ENCODE data around the gene TACC2.

The TACC2 gene

DNA sequence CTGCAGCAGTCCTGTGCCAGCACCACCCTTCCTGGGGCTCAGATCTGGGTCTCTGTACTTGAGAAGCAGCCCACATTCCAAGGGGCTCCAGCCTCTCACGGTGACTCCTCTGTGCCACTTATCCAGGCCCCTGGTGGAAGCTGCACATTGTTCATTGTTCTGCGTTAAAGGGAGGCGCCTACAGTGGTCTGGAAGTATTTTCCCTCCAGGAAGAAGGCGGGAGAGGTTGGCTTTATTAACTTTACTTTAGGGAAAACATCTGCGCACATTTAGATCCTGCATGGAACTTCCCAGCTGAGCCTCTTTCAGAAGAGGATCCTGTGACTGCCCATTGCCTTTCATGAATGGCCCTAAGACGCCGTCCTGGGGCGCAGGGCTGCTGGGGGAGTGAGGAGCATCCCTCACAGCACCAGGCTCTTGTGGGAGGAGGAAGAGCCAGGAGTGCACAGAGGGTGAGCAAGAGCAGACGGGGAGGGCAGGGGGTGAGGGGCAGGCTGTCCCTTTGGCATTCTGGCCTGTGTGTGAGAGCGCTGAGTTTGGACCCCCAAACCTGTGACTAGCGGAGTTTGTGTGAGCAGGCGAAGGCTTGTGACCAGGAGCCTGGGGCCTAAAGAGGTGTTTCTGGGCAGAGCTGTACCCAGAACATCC, 183.5 kb downstream of the TACC2 start:
- no peak for DNase-seq

DNA sequence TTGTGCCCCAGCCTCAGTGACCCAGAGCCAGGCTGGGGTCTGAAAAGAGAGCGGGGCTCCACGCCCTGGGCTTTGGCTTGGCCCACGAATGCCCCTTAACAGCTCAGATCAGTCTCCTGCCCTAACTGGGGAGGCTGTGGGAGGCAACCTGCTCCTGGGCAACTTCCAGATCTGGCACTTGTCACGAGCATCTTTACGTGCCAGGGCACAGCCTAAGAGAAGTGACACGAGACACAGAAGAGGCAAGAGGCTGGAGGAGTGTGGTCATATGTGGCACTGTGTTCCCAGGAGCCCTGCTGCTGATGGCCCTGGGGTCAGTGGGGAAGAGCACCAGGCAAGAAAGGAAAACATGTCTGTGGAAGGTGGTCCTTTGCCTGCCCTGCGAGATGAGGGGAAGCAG, 184.4 kb downstream of the TACC2 start:
- DNase-seq = no peak

- DNase-seq = no peak
Observed at GRCh38 chr10:122173766-122174435, 184.9 kb downstream of the TACC2 start.

- no peak for DNase-seq
Observed at GRCh38 chr10:122176232-122177213, 187.6 kb downstream of the TACC2 start.

DNA sequence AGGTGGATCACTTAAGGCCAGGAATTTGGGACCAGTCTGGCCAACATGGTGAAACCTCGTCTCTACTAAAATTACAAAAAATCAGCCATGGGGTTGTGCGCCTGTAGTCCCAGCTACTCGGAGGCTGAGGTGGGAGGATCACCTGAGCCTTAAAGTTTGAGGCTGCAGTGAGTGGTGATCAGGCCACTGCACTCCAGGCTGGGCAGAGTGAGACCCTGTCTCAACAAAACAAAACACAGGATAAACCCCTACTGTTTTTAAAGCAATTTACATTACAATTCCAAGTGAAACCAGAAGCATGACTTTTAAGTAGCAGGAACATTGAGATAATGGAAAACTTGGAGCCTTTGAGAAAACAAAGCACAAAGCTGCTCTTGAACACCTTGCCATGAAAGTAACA, 189.7 kb downstream of the TACC2 start:
- DNase-seq = no peak

DNA sequence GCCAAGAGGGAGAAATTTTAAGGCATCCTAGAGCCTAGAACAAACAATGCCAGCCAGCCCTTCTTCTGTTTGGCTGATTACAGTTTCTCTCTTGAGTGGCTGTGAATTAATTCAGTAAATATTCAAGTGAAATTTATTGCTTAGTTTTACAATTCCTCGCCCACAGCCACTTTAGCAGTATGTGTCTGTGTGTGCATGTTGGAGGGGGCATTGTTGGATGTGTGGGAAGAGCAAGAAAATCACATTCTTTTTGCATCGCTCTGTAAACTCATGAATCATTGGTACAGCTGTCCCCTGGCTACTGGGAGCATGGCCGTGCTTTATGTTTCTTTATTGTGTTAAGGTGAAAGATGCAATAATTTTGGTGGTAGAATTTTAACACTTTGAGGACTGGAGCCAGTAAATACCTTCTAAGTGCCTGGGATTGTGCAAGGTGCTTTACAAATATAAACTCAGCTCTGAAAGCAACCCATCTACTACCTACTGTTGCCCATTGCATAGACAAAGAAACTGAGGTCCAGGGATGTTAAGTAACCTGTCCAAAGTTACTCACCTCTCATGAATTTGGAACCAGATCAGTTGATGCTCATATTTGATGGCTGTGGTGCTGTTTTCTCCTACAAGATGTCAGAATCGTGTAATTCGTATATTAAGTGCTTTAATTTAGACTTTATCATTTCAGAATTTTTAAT, 192.2 kb downstream of the TACC2 start:
- DNase-seq = peak; percentile 38

DNA sequence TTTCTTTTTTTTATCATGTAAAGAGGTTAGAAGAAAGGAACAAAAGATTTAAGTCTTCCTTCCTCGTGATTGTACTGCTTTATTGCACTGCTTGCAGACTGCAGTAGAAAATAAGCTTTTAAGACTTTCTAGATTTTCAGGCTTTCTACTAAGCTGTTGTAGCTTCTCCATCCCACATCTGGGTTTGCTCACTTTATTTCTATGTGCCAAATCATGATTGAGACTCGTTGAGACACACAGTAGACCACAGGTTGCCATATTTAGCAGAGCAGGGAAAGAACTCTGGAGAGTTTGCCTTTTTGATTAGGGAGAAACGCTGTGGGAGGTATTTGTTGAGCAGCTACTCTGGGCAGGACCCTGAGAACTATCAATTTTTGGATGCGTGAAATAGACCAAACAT, 192.9 kb downstream of the TACC2 start:
- no peak for DNase-seq

- DNase-seq = peak; percentile 92
Observed at GRCh38 chr10:122182308-122182707, 193.3 kb downstream of the TACC2 start.

DNA sequence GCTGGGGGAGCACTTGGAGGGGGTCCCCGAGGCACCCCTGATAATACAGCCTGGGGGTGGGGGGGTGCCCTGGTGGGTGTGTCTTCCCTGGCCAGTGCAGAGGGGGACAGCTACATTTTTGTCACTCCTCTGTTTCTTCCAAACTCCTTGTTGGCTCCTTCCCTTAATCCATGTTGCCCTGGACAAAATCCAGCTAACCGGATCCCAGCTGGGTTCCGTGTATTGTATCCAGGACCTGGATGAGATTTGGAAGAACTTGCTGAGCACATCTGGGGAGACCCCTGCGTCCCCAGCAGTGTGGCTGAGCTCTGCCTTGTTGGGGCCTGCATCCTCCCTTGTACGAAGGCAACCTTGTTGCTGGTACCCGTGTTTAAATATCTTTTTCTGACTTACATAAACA, 195.3 kb downstream of the TACC2 start:
- DNase-seq = no peak

GRCh38 chr10:122185643-122186042, 196.7 kb downstream of the TACC2 start:
- no peak for DNase-seq

GRCh38 chr10:122186816-122187810, 198.2 kb downstream of the TACC2 start:
- no peak for DNase-seq

- no peak for DNase-seq
Observed at GRCh38 chr10:122188706-122189105, 199.7 kb downstream of the TACC2 start.

DNA sequence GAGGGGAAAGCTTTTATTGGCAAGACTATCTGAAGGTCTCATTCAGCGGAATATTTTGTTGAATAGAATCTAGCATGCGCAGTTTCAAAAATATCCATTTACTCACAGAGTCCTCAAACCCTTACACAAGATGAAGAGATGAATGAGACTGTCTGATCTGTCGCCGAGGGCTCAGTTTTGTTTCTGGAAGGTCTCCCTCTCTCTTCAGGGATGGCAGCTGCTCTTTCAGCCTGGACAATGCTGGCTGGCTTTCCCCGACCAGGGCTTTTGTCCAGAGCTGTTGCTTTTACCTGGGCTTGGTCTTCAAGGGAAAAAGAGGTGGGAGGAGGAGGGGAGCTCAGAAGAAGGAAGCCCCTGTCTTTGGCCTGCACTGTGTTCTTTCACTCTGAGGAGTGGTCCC, 200.2 kb downstream of the TACC2 start:
- DNase-seq = no peak

DNA sequence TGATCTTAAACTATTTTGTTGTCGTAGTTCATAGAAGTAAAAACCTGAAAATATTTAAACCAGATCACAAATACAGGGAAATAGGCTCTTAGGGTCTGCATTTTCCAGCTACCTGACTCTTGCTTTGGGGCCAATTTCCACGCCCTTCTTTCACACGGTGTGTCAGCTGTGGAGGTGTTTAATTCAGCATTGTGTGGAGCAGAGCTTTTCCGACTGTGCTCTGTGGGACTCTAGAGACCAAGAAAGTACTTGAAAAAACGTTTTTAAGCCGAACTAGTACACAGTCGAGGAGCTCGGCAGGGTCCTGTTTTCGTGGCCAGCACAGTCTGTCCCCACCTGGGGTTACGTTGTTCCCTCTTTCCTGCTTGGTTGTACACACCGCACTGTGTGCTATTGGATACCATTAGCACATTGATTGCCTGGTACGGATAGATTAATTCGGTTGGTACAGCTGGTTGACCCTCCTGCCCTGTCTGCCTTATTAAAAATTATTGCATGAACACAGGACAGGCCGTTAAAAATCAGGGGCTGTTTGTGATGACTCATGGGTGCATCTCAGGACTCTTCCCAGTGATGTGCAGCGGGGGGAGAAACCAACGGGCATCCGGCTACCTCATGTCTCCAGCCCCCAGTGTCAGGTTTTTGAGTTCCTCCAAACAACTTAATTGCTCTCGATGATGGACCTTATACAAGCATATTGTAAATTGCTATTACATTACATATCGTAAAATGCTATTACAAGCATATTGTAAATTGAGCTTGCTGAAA, 201.4 kb downstream of the TACC2 start:
- DNase-seq = no peak

GRCh38 chr10:122191936-122192541, 203.1 kb downstream of the TACC2 start:
- no peak for DNase-seq

- no peak for DNase-seq
Observed at GRCh38 chr10:122194251-122194650, 205.3 kb downstream of the TACC2 start.

- DNase-seq = no peak
Observed at GRCh38 chr10:122196218-122196617, 207.3 kb downstream of the TACC2 start.

GRCh38 chr10:122197611-122198222, 208.8 kb downstream of the TACC2 start:
- no peak for DNase-seq

GRCh38 chr10:122198631-122199030, 209.7 kb downstream of the TACC2 start:
- DNase-seq = no peak

DNA sequence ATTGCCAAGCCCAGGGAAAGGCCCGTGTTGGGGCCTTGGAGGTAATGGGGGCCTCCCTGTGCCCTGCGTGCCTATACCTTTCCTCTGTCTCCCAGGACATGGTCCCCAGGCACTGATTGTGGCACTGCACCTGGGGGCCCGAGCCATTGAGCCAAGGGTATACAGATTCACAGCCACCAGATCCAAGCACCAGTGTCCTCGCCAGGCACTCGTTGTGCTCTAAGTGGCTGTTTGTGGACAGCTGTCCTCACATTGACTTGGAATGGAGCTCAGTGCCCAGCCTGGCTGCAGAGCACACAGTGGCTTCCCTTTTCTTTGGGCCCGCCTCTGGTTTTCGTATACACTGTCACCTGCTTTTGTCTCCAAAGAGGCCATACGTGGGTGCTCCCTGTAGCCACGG, 210.1 kb downstream of the TACC2 start:
- DNase-seq = peak; percentile 35

All from NCI-H345 (cell line).